Astrocyte (in vitro differentiated cells and primary cell): ENCODE measurements around the gene DMKN. TPM values are rescaled to one million over a fixed set of nuclear protein-coding genes. Genes with fewer than 3 reads are reported as not detected.
"Not testable (repeated sequence)": the region's sequence is repeated elsewhere in the genome, so short reads cannot be mapped to it uniquely, and the experiment has no call there.

Experiments
- DNase-seq: peaks from one replicate; pipeline ENCODE4 v3.0.0-alpha.2; 2010; ENCODE audit warnings: low read depth
- FAIRE-seq: peaks from 2 replicates; lab custom pipeline; 2011; peaks lifted over from hg19 to GRCh38; lab: Jason Lieb, UNC
- H2AFZ ChIP-seq: 2 replicates; pipeline ENCODE4 v1.6.0; 2012; ENCODE audit warnings: low read depth, low read length, inconsistent platforms
- H3K27ac ChIP-seq: 2 replicates; pipeline ENCODE4 v1.5.1; 2011; ENCODE audit warnings: low read depth, low read length, inconsistent platforms
- H3K27me3 ChIP-seq: 2 replicates; pipeline ENCODE4 v1.6.0; 2011; ENCODE audit warnings: low read length, inconsistent platforms; ENCODE audit not compliant: insufficient read depth
- H3K36me3 ChIP-seq: 2 replicates; pipeline ENCODE4 v1.5.1; 2011; ENCODE audit warnings: low read length, inconsistent platforms; ENCODE audit not compliant: insufficient read depth
- H3K4me1 ChIP-seq: 2 replicates; pipeline ENCODE4 v1.5.1; 2011; ENCODE audit warnings: low read length, inconsistent platforms; ENCODE audit not compliant: insufficient read depth
- H3K4me2 ChIP-seq: 2 replicates; pipeline ENCODE4 v1.6.0; 2012; ENCODE audit warnings: low read length, inconsistent platforms
- H3K4me3 ChIP-seq: 2 replicates; pipeline ENCODE4 v1.5.1; 2011; ENCODE audit warnings: low read depth, mild to moderate bottlenecking, low read length, inconsistent platforms; ENCODE audit not compliant: insufficient read depth
- H3K79me2 ChIP-seq: 2 replicates; pipeline ENCODE4 v1.6.0; 2012; ENCODE audit warnings: mild to moderate bottlenecking, low read length, inconsistent platforms; ENCODE audit not compliant: insufficient read depth
- H3K9ac ChIP-seq: 2 replicates; pipeline ENCODE4 v1.6.0; 2012; ENCODE audit warnings: mild to moderate bottlenecking, low read length, inconsistent platforms
- H3K9me3 ChIP-seq: 2 replicates; pipeline ENCODE4 v1.5.1; 2012; ENCODE audit warnings: low read depth, mild to moderate bottlenecking, low read length, inconsistent platforms; ENCODE audit not compliant: insufficient read depth
- H4K20me1 ChIP-seq: 2 replicates; pipeline ENCODE4 v1.6.0; 2012; ENCODE audit warnings: low read length, inconsistent platforms; ENCODE audit not compliant: insufficient read depth
- H3K27ac Mint-ChIP-seq: one replicate; pipeline ENCODE4 v1.8.0; 2021; ENCODE audit warnings: mild to moderate bottlenecking, mixed read lengths; ENCODE audit not compliant: unreplicated experiment
- H3K27me3 Mint-ChIP-seq: one replicate; pipeline ENCODE4 v1.8.0; 2021; ENCODE audit warnings: low read depth, mixed read lengths; ENCODE audit not compliant: unreplicated experiment
- H3K36me3 Mint-ChIP-seq: one replicate; pipeline ENCODE4 v1.8.0; 2021; ENCODE audit warnings: low read depth, mixed read lengths; ENCODE audit not compliant: unreplicated experiment
- H3K4me1 Mint-ChIP-seq: one replicate; pipeline ENCODE4 v1.8.0; 2021; ENCODE audit warnings: low read depth, mixed read lengths; ENCODE audit not compliant: unreplicated experiment
- H3K4me3 Mint-ChIP-seq: one replicate; pipeline ENCODE4 v1.8.0; 2021; ENCODE audit warnings: mild to moderate bottlenecking, moderate library complexity, mixed read lengths; ENCODE audit not compliant: unreplicated experiment
- H3K9me3 Mint-ChIP-seq: one replicate; pipeline ENCODE4 v1.8.0; 2021; ENCODE audit warnings: mild to moderate bottlenecking, mixed read lengths; ENCODE audit not compliant: unreplicated experiment
- EZH2 ChIP-seq: IDR thresholded peaks from 2 replicates; pipeline ENCODE4 v1.6.1; 2012; ENCODE audit warnings: mild to moderate bottlenecking, low read length, inconsistent platforms; ENCODE audit not compliant: insufficient read depth
- total RNA-seq: library from RNA; stranded (reverse); gene quantifications from 2 replicates; pipeline ENCODE4 v1.2.1, GENCODE V29; 2021
- TF ChIP-seq, protein P1 (sequence below): IDR thresholded peaks from 2 replicates; pipeline ENCODE4 v1.5.1; 2011; ENCODE audit warnings: low read depth, mild to moderate bottlenecking, inconsistent platforms, low read length, moderate library complexity; ENCODE audit not compliant: insufficient read depth

DMKN gene
- total RNA-seq, 1 donor from 2014 or later = 56.9 TPM

DNA sequence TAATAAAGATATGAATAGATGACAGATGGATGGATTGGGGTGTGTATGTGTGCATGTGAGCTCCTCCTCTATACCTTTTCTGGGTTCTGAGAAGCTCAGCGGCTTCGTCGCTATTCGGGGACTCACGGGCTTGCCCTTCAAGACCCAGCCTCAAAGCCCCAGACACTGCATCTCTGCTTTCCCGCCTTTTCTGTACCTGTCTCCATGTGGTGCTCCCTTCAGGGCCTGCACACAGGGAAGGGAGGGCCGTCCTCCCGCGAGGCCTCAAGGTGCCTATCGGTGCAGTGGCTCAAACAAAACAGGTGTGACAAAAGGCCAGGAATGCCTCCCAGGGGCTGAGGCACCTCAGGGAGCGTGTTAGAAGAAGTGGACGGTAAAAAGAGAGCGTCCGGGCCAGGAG, 39.3 kb downstream of the DMKN start:
- no peak for FAIRE-seq

DNA sequence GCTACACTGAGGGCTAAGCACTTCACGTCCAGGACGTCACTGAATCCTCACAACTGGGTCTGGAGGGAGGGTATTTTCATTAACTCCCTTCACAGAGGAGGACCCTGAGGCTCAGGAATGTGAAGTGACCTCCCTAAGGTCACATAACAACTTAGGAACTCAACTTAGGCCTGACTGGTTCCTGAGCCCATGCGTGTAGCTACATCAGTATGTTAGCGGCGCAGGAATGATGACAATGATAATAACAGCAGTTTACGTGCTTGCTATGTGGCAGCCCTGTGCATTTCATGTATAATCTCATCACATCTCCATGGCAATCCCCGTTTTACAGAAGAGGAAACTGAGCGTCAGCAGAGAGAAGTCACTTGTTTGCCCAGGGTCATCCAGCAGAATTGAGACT, 41.5 kb downstream of the DMKN start:
- Mint-ChIP-seq H3K4me1 (no peaks in the 10 kb centered on the region), H3K9me3 (peaks cover 3% of the 10 kb centered on the region), H3K27ac (no peak overlapping the region), H3K27me3 (peaks cover 28% of the 10 kb centered on the region), H3K36me3 (no peaks in the 10 kb centered on the region), H3K4me3 (no peak overlapping the region)
- H3K27me3 ChIP-seq = no peaks in the 10 kb centered on the region
- H3K9me3 ChIP-seq = no peaks in the 10 kb centered on the region
- H4K20me1 ChIP-seq = no peaks in the 10 kb centered on the region
- TF ChIP-seq, protein P1, sequence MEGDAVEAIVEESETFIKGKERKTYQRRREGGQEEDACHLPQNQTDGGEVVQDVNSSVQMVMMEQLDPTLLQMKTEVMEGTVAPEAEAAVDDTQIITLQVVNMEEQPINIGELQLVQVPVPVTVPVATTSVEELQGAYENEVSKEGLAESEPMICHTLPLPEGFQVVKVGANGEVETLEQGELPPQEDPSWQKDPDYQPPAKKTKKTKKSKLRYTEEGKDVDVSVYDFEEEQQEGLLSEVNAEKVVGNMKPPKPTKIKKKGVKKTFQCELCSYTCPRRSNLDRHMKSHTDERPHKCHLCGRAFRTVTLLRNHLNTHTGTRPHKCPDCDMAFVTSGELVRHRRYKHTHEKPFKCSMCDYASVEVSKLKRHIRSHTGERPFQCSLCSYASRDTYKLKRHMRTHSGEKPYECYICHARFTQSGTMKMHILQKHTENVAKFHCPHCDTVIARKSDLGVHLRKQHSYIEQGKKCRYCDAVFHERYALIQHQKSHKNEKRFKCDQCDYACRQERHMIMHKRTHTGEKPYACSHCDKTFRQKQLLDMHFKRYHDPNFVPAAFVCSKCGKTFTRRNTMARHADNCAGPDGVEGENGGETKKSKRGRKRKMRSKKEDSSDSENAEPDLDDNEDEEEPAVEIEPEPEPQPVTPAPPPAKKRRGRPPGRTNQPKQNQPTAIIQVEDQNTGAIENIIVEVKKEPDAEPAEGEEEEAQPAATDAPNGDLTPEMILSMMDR = no peak
- TF ChIP-seq EZH2 = no peak
- H3K36me3 ChIP-seq = no peaks in the 10 kb centered on the region
- no peaks in the 10 kb centered on the region for H3K79me2 ChIP-seq
- H3K27ac ChIP-seq = no peak overlapping the region
- DNase-seq (no peak), FAIRE-seq (no peak)
- H3K4me2 ChIP-seq = no peak overlapping the region
- H3K4me1 ChIP-seq = no peaks in the 10 kb centered on the region
- H2AFZ ChIP-seq = no peak overlapping the region
- no peak overlapping the region for H3K4me3 ChIP-seq
- no peak overlapping the region for H3K9ac ChIP-seq

More for the DNA sequence above, 39.3 kb downstream of the DMKN start:
- H3K4me1 ChIP-seq = no peaks in the 10 kb centered on the region
- no peak overlapping the region for H3K9ac ChIP-seq
- no peak overlapping the region for H3K4me2 ChIP-seq
- H3K27me3 Mint-ChIP-seq = peaks cover 22% of the 10 kb centered on the region
- no peak overlapping the region for H3K27ac Mint-ChIP-seq
- no peaks in the 10 kb centered on the region for H3K4me1 Mint-ChIP-seq
- H4K20me1 ChIP-seq = no peaks in the 10 kb centered on the region
- no peaks in the 10 kb centered on the region for H3K36me3 ChIP-seq
- no peaks in the 10 kb centered on the region for H3K27me3 ChIP-seq
- peaks cover 3% of the 10 kb centered on the region for H3K9me3 Mint-ChIP-seq
- H3K4me3 Mint-ChIP-seq = no peak overlapping the region
- H3K4me3 ChIP-seq = no peak overlapping the region
- no peak for TF ChIP-seq EZH2
- TF ChIP-seq, protein P1 = no peak
- no peaks in the 10 kb centered on the region for H3K9me3 ChIP-seq
- no peak for DNase-seq
- no peak overlapping the region for H2AFZ ChIP-seq
- H3K36me3 Mint-ChIP-seq = no peaks in the 10 kb centered on the region
- H3K79me2 ChIP-seq = no peaks in the 10 kb centered on the region
- no peak overlapping the region for H3K27ac ChIP-seq

DNA sequence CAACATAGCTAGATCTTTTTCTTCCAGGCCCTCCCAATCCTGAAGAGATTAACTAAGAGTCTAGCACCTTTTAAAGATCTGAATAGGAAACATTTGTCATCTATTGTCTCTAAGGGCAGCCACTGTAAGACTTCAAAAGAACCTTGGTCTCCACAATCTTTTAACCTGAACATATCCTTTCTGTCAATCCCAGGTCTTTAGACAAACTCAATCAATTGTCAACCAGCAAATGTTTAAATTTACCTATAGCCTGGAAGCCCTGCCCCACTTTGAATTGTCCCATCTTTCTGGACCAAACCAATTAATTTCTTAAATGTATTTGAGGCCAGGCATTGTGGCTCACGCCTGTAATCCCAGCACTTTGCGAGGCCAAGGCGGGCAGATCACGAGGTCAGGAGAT, 42.4 kb downstream of the DMKN start:
- H3K9me3 Mint-ChIP-seq, H3K9me3 ChIP-seq, H3K4me1 ChIP-seq, H3K27ac Mint-ChIP-seq, FAIRE-seq, H4K20me1 ChIP-seq, H3K4me1 Mint-ChIP-seq, H3K4me2 ChIP-seq, H3K4me3 ChIP-seq, H3K36me3 Mint-ChIP-seq, H3K27me3 ChIP-seq, DNase-seq, H3K9ac ChIP-seq, H2AFZ ChIP-seq, H3K79me2 ChIP-seq, H3K36me3 ChIP-seq, H3K4me3 Mint-ChIP-seq, H3K27ac ChIP-seq: not testable (repeated sequence)
- peaks cover 31% of the 10 kb centered on the region for H3K27me3 Mint-ChIP-seq
